Activated T-helper 9 cell treated with anti-CD3 and anti-CD28 coated beads, Interleukin-2, amount 50 U/mL, for 16 hours (primary cell): ENCODE results near the gene LPP.

Experiments used
- DNase-seq: peaks from one replicate; pipeline ENCODE4 v3.0.0-alpha.2; 2020; ENCODE audit warnings: low read depth

LPP gene

DNA sequence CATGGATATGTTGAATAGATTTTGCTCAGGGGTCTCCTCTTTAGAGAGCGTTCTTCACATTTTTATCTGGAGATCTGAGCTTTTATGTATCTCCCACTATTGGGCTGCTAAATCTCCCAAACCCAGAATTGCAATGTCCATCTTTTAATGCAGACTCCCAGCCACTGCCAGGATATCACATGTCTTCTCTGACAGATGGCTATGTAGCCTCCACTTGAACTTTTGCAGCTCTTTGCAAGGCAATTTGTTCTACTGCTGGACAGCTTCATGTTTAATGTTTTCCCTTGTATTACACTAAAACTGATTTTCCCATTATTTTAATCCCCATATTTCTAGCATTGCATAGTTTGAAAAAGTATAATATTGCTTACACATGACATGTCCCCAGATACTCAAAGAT, 177.2 kb downstream of the LPP start:
- DNase-seq = no peak

DNA sequence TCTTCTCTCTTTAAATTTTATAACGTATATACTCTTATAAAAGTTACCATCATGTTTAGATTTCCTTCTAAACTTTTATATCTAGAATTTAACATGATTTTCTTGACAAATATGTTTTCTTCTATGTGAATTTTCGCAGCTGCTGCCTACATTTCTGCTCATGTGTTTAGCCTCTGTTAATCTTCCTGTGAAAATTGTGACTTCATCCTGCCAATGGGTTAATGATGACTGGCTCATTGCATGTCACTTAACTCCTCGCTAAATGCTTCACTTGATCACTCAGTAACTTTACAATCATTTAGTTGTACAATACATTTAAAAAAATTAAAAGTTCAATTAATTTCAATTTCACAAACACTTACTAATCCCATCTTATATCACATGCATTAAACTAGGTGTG, 178.1 kb downstream of the LPP start:
- no peak for DNase-seq

DNA sequence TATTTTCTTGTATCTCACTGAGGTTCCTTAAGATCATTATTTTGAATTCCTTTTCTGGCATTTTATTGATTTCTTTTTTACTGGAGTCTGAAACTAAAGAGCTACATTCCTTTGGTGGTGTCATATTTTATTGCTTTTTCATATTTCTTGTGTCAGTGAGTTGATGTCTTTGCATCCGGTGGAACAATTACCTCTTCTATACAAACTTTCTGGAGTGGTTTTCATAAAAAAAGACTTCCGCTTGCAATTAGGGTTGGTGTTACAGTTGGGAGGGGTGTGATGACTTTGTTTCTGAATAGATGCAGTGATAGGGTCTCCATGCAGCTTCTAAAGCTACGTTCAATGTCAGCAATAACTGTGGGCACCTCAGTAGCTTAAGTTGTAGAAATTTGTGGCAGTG, 181.7 kb downstream of the LPP start:
- DNase-seq = no peak

DNA sequence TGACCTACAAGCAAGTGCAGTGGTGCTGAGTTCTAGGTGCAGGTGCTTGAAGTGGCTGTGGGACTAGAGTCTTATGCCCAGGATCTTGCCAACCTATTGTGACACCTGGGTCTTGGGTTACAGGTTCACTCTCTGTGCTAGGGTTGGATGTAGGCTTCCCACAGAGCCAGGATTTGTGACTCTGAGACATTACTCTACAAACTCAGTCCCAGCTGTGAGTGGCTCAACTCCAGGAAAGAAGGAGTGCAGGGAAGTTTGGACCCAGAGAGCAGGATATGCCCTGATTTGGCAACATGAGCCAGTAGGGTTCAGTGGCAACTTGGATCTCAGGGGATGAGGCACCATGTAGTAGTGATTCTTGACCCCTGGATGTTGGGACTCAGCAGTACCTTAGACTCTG, 182.2 kb downstream of the LPP start:
- no peak for DNase-seq

DNA sequence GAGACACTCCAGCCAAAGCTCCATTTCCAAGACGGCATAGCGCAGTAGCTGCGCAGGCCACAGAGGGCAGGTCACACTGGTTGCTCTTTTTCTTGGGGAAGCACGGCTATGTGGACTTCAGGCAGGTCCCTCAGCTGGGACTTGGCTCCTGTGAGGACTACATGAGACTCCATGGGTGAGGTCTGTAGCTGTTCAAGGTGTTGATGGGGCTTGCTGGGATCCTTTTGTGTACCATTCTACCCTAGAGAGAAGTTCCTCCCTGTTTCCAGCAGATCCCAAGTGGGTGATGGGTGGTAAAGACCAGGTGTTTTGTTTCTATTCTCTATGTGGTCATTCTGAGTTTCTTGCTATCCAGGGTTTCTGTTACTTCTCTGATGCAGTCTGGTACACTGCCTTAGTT, 183.3 kb downstream of the LPP start:
- DNase-seq = no peak

DNA sequence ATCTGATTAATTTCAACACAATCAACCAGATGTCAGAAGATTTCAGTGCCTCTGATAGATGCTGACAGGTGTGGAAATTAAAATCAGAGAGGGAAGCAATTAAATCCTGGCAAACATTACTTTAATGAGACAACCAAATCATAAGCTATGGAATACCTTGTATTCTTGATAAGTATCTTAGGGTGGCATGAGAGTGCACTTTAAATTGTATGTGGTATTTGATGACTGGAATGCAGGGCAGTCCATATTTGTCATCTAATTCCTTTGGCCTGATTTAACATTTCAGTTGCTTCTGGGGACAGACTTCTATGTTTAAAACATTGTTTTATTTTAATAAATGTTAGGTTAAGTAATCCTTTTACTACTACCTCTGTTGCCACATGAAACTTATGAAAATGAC, 184.1 kb downstream of the LPP start:
- no peak for DNase-seq

DNA sequence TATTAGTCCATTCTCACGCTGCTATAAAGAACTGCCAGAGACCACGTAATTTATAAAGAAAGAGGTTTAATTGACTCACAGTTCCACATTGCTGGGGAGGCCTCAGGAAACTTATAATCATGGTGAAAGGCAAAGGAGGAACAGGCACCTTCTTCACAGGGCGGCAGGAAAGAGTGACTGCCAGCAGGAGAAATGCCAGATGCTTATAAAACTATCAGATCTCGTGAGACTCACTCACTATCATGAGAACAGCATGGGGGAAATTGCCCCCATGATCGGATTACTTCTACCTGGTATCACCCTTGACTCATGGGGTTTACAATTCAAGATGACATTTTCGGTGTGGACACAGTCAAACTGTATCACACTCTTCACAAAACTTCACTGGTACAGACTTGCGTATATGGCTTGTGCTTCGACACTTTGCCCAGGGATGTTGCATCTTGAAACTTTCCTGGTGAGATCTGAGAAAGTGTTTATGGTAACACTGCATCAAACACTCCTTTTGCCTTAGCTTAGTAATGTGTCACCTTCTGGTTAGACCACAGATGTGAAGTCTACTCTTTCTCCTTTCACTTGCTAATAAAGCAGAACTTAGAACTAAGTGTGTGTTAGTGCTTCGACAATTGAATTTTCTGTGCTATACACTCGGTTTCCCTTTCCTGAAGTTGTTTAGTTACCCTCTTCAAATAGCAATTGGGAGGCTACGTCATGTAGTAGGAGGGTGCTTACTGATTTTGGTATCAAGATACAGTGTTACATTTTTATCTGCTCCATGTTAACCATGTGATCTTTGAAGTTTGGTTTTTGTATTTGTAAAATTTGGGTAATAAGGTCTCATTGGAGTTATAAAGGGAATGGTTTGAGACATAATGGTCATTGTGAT, 185.7 kb downstream of the LPP start:
- peak; percentile 23 for DNase-seq

DNA sequence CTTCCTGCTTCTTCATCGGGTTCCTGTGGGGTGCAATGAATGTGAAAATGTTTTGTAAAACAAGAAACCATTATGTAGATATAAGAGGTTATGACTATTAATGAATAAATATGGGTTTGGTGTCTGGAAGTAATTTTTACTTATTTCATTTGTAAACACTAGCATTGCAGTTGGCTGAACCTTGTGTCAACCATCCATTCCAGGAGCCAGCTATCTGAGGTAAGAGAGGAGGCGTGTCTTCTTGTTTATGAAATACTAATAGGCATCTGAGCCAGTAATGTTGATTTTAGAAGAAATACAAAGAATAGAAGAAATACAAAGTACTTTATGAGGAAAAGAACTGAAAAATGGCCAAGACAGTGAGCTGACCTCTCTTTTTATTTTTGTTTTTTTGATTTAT, 187.5 kb downstream of the LPP start:
- DNase-seq = no peak

DNA sequence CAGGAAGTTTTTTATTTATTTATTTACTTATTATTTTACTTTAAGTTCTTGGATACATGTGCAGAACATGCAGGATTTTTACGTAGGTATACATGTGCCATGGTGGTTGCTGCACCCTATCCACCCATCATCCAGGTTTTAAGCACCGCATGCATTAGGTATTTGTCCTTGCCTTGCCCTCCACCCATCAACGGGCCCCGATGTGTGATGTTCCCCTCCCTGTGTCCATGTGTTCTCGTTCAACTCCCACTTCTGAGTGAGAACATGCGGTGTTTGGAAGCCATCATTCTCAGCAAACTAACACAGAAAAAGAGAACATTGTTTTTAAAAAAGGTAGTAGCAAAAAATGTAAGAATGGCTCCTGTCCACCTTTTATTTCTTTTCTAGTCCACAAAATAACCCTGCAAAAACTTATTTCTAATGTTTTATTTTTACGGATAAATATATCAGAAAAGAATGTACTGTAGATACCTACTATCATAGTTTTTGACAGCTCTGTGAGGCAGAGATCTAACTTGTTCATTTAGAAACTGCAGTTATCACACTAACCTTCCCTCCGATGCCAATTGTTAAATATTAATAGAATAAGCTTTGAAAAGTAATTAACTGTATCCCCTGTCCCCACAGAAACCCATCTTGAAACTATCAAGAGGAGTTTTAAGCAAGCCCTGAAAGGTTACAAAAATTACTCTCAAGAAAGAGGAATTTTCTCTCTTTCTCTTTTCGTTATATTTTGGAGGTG, 189.2 kb downstream of the LPP start:
- DNase-seq = no peak

DNA sequence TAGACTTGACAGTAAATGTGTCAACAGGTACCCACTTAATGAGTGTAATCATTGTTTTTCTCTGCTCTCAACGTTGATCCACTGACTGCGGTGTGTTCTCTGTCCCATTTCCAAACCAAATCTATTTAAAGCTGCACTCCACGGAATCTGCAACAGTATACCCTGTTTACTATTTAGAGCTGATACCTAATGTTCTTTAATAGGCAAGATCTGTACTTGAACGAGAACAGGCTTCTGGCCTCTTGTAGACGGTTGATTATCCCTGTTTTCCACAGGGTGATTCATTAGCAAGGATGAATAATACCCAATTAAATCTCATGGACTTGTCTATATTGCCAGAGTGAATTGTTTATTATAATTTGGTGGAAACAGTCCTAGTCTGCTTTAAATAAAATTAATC, 189.9 kb downstream of the LPP start:
- no peak for DNase-seq

DNA sequence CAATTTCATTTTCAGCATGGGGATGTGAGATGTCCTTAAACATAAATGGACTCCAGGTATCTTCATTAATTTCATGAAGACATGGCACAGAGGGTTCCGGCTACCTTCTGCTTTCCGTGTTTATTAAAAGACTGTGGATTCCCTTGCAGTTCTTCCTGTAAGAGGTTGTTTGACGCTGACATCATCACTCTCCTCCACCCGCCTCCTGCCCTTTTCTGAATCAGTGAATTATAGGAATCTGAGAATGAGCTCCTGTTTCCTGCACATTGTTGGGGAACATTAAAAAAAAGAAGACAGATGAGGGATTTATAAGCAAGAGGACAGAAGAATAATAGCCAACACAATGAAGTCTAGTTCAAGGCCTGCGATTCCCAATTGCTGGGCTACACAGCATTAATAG, 191.3 kb downstream of the LPP start:
- DNase-seq = no peak

DNA sequence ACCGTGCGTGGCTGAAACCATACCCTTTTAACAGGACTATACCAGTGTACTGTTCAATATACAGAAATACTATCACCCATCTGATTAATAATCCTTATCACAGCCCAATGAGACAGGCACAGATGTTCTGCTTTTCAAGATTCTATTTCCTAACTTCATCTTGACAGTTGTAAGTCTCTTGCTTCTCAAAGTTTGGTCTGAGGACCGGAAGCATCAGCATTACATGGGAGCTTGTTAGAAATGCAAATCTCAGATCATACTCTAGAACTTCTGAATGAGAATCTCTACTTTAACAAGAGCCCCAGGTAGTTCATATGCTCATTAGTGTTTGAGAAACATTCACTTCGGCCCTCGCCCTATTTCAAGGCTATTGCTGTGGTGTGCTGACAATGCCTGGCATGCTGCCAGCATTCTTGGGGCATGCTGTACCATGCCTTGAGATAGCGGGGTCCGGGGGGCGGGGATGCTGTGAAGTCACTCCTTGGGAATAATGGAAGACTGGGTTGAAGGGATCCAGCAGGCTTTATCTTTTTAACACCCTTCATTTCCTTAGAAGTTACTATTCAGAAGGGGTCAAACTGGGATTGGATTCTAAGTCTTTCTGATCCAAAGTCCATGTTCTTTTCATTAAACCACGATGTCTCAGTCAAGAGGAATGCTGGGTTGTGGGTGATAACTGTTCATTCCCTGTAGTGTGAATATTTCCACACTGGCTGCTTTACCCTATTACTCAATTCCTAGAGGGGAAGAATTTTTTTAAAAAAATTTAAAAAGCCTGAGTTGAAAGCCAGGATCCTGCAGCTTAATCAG, 194.7 kb downstream of the LPP start:
- no peak for DNase-seq

DNA sequence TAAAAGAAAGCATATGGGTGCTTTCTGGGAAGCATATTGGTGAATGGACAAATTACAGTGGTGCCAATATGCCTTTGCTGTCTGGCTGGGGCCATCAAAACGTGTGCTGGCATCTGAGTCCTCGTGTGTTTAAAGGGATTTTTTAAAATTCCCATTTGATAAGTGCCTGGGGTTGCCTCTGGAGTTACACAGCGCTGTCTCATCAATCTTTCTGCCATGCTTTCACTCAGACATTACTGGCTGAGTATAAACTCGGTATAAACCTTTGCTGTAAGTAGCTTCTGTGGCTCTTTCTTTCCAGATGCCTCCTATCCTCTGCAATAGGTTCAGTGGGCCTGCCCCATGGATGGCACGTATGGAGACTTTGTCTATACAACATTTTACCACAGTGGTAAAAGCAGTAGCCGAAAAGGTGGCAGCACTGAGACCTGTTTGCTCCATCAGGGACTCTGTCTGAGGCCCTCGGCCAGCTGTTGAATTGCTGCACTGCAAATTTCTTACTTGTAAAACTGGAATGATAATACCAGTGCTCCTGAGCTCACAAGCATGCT, 195.5 kb downstream of the LPP start:
- DNase-seq = no peak

DNA sequence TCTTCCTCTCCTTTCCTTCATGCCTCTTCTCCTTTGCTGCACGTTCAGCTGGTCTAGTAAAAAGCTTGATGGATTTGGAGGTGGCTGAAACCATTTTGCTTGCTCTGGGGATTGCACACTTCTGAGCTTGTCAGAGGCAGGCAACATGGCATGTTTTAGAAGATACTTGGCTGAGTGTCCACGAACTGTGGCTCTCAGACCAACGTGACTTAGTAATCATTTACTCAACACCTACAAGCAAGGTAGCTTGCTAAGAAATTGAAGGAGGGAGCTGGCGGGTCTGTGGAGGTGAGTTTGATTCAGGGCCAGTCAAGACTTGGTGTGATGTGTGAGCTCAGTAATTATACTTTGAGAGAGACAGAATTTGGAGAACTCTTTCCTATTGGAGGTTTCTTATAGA, 196.0 kb downstream of the LPP start:
- no peak for DNase-seq

DNA sequence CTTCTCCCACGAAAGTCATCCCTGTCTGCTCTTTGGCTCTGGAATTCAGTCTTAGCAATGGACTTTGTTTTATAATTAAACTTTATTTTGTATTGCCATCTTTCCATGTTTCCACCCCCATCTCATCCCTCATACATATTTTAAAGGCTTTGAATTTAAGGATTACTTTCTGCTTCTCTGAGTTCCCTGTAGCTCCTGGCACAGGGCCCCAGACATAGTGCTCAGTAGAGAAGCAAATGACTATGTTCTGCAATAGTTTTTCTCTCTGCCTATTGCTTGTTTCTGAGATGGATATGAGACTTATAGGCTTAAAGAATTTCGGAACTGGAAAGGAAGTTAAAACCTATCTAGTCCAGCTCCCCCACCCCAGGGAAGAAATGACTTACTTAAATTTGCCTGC, 197.0 kb downstream of the LPP start:
- DNase-seq = no peak

DNA sequence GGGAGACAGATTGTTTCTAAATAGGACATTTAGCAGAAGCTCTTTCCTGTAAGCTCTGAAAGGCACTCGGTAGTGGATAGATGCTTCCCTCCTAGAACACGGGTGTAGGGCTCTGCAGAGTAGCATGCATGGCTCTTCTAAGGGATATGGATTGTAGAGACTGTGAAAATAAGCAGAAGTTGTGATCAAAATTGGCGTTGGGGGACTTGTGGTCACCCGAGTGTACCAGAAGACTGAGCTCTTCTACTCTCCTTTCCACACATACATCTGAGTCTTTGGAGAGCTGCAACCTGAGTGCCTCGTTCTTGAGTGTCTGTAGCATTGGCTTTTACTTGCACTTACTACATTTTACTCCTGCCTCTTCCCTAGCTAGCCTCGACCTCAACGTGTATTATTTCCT, 197.7 kb downstream of the LPP start:
- no peak for DNase-seq

DNA sequence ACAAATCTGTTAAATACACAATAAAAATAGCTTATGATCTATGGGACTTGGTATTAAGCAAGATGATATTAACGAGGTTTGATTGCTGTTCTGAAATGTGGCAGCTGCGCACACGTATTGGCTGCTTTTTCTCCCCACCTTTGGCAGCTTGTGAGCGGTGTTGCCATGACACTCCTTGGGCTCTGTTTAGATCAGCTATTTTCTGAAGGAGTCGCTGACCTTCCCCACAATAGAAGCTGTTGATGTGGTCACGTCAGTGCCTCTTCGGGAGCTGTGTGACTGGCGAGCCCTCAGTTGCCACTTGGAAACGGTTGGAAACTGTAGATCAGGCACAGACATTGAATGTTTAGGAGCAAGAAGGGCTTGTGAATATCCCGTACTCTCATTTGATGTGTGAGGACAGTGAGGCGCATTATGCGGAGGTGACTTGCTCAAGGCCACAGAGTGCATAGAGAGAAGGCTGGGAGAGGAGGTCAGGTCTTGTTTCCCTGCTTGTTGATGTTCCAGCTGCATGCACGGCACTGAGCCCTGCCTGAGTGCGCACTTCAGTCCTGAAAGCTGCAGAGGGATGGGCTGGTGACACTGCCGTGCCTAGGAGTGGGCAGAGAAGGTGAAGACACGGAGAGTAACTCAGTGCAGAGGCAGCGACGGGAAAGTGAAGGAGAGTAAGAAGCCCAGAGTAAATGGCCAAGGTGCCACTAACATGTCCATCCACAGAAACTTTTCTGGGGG, 198.4 kb downstream of the LPP start:
- no peak for DNase-seq

DNA sequence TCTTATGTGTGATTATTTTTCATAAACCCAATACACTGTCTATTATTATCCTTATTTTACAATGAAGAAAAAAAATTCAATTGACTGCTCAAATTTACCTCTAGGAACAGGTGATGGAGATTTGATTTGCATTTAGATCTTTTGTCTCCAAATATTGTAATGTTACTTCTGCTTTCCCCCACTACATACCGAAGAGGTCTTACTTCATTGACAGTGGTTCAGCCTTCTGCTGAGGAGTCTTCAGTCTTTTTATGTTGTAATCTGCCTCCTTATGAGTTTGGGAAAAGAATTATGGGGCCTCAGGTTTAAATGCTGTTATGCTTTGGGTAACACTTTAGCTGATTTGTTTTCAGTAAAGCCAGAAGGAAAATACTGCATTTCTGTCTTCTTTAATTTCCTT, 199.5 kb downstream of the LPP start:
- no peak for DNase-seq

DNA sequence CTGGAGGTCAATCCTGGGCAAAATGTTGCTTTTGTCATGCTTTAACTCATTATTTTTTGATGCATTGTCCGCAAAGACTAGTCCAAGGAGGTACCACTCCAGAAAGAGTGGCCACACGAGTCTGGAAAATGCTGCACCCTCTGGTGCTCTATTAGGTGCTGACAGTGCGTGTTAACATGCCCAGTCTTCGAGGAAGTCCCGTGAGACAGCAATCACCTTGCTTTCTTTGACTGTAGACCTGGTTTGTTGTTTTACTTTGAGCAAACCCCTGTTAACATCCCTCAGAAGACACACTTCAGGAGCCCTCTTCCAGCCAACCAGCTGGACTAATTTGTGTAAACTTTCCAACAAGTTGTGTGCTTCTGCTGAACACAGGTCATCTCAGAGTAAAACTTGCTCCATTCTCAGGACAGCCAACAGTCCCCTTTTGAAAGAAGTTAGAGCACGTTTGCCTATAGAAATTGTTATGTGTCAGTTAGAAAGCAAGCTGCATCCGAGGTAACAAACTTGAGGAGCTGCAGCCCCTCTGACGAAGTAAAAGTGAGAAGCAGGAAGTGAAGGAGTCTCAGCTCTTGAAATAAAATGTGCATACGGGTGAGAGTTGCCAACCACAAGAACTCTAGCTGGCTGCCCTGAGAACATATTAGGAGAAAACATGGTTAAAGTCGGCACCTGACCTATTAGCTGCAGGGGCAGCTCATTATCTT, 205.0 kb downstream of the LPP start:
- DNase-seq = no peak

DNA sequence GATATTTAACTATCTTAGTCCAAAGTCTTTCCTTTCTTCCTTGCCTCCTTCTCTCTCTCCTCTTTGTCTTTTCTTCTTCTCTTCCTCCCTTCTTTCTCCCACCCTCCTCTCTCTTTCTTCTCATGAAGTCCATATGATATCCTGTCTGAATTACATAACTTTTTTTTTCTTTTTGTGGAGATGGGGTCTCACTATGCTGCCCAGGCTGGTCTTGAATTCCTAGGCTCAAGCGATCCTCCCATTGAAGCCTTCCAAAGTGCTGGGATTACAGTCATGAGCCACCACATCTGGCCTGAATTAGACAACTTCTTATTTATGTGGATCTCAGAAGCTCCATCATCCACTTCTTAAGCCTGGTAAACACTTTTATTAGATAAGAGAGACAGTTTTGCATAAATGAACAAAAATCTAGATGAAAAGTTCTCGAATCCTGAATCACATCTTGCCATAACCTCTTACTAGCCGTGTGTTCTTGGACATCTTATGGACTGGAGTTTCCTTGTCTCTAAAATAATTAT, 206.5 kb downstream of the LPP start:
- no peak for DNase-seq

DNA sequence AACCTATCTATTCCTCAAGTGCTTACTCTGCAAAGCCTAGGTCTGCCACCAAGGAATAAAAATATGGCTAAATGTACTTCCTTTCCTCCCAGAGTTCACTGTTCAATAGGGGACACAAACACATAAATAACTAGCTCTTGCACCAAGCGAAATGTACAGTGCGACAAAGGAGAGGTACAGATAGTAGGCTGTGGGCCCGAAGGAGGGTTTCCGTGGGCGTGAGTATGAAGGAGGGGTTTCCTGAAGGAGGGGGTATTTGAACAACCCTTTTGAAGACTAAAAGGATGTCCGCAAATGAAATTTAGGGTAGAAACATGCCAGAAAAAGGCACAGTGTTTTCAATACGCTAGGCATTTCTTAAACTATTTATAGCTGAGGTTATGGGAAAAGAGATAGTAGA, 207.9 kb downstream of the LPP start:
- no peak for DNase-seq
